GM12878 (cell line): ENCODE measurements around the gene HYOU1.

ENCODE experiments used
- EP300 ChIP-seq, 2 experiments: fragments of 150-350 bp in 1 of 2; IDR thresholded peaks; 2 replicates each; pipeline ENCODE4 v1.6.1; 2011 to 2012; ENCODE audit warnings: low read depth in 2 of 2, low read length in 2 of 2, borderline replicate concordance in 1 of 2, improper control_type of control experiment in 1 of 2, inconsistent platforms in 1 of 2; ENCODE audit not compliant: control insufficient read depth in 1 of 2
- POU2F2 ChIP-seq: IDR thresholded peaks from 3 replicates; pipeline ENCODE4 v1.6.1; 2011; ENCODE audit warnings: low read depth, mild to moderate bottlenecking, low read length, borderline replicate concordance
- TF ChIP-seq, protein P1 (sequence below): IDR thresholded peaks from 2 replicates; pipeline ENCODE4 v1.6.1; 2011; ENCODE audit warnings: mild to moderate bottlenecking, low read depth, low read length, moderate library complexity; ENCODE audit not compliant: insufficient replicate concordance
- TF ChIP-seq, protein P2 (sequence below): IDR thresholded peaks from 2 replicates; pipeline ENCODE4 v1.6.1; 2012; ENCODE audit warnings: low read depth, low read length, improper control_type of control experiment
- TF ChIP-seq, protein P3 (sequence below), 3 experiments: IDR thresholded peaks in 2 of 3; conservative IDR thresholded peaks in 1 of 3; 2 replicates each; pipeline ENCODE4 v1.5.1; 2011; ENCODE audit warnings: low read depth in 3 of 3, low read length in 3 of 3, mild to moderate bottlenecking in 3 of 3, control low read depth in 2 of 3, moderate library complexity in 2 of 3, inconsistent platforms in 1 of 3, mixed read lengths in 1 of 3; ENCODE audit not compliant: control insufficient read depth in 2 of 3, insufficient read depth in 1 of 3; ENCODE audit errors: extremely low read depth in 1 of 3

DNA sequence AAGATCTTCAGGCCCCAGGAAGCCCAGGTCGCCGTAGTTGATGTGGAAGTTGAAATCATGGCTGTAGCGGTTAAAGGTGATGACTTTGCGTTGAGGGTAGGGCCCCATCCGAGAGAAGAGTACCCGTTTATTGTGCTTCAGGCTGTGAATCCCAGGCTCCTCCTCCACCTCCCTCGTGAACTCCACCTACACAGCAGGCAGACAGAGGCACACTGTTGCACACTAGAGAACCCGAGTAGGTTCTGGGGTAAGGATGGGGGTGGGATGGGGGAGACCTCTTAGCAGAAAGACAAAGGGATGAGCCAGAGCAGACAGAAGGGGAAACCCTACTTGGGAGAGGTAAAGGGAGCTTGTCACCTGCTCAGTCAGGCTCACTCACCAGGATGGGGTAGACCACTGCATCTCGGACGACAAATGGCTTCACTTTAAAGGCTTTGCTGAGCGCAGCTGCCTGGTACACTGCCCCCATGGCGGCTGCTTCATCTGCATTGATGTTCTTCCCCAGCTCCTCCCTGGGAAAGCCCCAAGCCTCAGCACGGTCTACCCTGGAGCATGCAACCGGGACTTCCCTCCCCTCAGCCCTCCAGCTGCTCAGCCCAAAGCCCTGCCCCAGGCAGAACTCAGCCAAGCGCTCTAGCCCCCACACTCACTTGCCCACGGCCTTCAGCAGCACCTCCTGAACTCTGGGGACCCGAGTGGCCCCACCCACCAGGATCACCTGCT, 5.4 kb downstream of the HYOU1 start:
- TF ChIP-seq, protein P1, sequence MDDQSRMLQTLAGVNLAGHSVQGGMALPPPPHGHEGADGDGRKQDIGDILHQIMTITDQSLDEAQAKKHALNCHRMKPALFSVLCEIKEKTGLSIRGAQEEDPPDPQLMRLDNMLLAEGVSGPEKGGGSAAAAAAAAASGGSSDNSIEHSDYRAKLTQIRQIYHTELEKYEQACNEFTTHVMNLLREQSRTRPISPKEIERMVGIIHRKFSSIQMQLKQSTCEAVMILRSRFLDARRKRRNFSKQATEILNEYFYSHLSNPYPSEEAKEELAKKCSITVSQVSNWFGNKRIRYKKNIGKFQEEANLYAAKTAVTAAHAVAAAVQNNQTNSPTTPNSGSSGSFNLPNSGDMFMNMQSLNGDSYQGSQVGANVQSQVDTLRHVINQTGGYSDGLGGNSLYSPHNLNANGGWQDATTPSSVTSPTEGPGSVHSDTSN: no peak
- TF ChIP-seq, protein P2, sequence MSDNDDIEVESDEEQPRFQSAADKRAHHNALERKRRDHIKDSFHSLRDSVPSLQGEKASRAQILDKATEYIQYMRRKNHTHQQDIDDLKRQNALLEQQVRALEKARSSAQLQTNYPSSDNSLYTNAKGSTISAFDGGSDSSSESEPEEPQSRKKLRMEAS: no peak
- TF ChIP-seq POU2F2 (peak; percentile 63; the same call in 2 of the 3 replicates), EP300 (IDR thresholded peaks at IDR 0.05; ENCODE audit: borderline replicate concordance in 1 of 2, control insufficient read depth in 1 of 2, low read depth in 2 of 2, low read length in 2 of 2) (no peak)
- TF ChIP-seq, protein P3, sequence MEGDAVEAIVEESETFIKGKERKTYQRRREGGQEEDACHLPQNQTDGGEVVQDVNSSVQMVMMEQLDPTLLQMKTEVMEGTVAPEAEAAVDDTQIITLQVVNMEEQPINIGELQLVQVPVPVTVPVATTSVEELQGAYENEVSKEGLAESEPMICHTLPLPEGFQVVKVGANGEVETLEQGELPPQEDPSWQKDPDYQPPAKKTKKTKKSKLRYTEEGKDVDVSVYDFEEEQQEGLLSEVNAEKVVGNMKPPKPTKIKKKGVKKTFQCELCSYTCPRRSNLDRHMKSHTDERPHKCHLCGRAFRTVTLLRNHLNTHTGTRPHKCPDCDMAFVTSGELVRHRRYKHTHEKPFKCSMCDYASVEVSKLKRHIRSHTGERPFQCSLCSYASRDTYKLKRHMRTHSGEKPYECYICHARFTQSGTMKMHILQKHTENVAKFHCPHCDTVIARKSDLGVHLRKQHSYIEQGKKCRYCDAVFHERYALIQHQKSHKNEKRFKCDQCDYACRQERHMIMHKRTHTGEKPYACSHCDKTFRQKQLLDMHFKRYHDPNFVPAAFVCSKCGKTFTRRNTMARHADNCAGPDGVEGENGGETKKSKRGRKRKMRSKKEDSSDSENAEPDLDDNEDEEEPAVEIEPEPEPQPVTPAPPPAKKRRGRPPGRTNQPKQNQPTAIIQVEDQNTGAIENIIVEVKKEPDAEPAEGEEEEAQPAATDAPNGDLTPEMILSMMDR (IDR thresholded peaks at IDR 0.05 in 2 of 3, conservative IDR thresholded peaks at IDR 0.05 in 1 of 3; ENCODE audit: control insufficient read depth in 2 of 3, extremely low read depth in 1 of 3, insufficient read depth in 1 of 3, low read depth in 3 of 3, low read length in 3 of 3): no peak
